DOHH2 (cell line): ENCODE data around the gene COBLL1.

ENCODE experiments used
- H3F3A ChIP-seq: fragments of 200-600 bp; sonication (generic), shearing (Covaris generic); 2 replicates; pipeline ENCODE4 v1.6.0; 2016; ENCODE audit warnings: antibody characterized with exemption, mild to moderate bottlenecking; ENCODE audit not compliant: control insufficient read depth, insufficient read depth
- H3K27ac ChIP-seq: fragments of 200-600 bp; sonication (generic); 2 replicates; pipeline ENCODE4 v1.5.1; 2014; ENCODE audit warnings: low read depth, mild to moderate bottlenecking, low read length, moderate library complexity
- H3K27me3 ChIP-seq: fragments of 200-600 bp; sonication (generic); 2 replicates; pipeline ENCODE4 v1.6.1; 2014; ENCODE audit warnings: mild to moderate bottlenecking, low read length, mixed read lengths; ENCODE audit not compliant: control insufficient read depth
- H3K36me3 ChIP-seq: fragments of 200-600 bp; sonication (generic); 2 replicates; pipeline ENCODE4 v1.6.1; 2014; ENCODE audit warnings: mild to moderate bottlenecking, low read length, moderate library complexity, mixed read lengths; ENCODE audit not compliant: control insufficient read depth
- H3K4me1 ChIP-seq: fragments of 200-600 bp; sonication (generic); 2 replicates; pipeline ENCODE4 v1.6.1; 2014; ENCODE audit warnings: mild to moderate bottlenecking, low read length, mixed read lengths; ENCODE audit not compliant: control insufficient read depth
- H3K4me2 ChIP-seq: fragments of 200-600 bp; sonication (generic); 2 replicates; pipeline ENCODE4 v1.6.0; 2014; ENCODE audit warnings: mild to moderate bottlenecking, low read length, moderate library complexity
- H3K4me3 ChIP-seq: fragments of 200-600 bp; sonication (generic); 2 replicates; pipeline ENCODE4 v1.5.1; 2014; ENCODE audit warnings: mild to moderate bottlenecking, low read length, mixed read lengths
- H3K79me2 ChIP-seq: fragments of 200-600 bp; sonication (generic); 2 replicates; pipeline ENCODE4 v1.6.1; 2014; ENCODE audit warnings: mild to moderate bottlenecking, low read length, mixed read lengths; ENCODE audit not compliant: control insufficient read depth
- H3K9me2 ChIP-seq: fragments of 200-600 bp; sonication (generic); replicated peaks from 2 replicates; pipeline ENCODE4 v1.6.1; 2014; ENCODE audit warnings: mild to moderate bottlenecking, low read length, mixed read lengths; ENCODE audit not compliant: control insufficient read depth
- H3K9me3 ChIP-seq: fragments of 200-600 bp; sonication (generic); 2 replicates; pipeline ENCODE4 v1.6.1; 2014; ENCODE audit warnings: antibody characterized with exemption, low read length, mixed read lengths; ENCODE audit not compliant: control insufficient read depth, insufficient read depth
- H4K20me1 ChIP-seq: fragments of 200-600 bp; sonication (generic); 2 replicates; pipeline ENCODE4 v1.6.0; 2014; ENCODE audit warnings: low read depth, mild to moderate bottlenecking, antibody characterized with exemption, low read length, moderate library complexity; ENCODE audit not compliant: control insufficient read depth, insufficient read depth
- CTCF ChIP-seq: fragments of 200-600 bp; sonication (generic); IDR thresholded peaks from one replicate; pipeline ENCODE4 v1.5.1; 2014; ENCODE audit warnings: antibody characterized with exemption, mild to moderate bottlenecking, low read depth, low read length; ENCODE audit not compliant: poor library complexity, severe bottlenecking
- EZH2phosphoT487 ChIP-seq: fragments of 200-600 bp; sonication (generic); IDR thresholded peaks from 2 replicates; pipeline ENCODE4 v1.6.1; 2017; ENCODE audit warnings: borderline replicate concordance, mild to moderate bottlenecking, antibody characterized with exemption, low read length, moderate library complexity, mixed read lengths

COBLL1 gene

GRCh38 chr2:164754157-164755093 is 87.2 kb downstream of the COBLL1 start:
- Histone ChIP-seq H3K4me2 (peak overlapping the region; percentile 49), H3K27ac (peak overlapping the region; percentile 6), H3K36me3 (no peaks in the 10 kb centered on the region), H3K9me3 (no peaks in the 10 kb centered on the region), H3F3A (no peaks in the 10 kb centered on the region), H3K27me3 (no peaks in the 10 kb centered on the region), H3K4me3 (peak overlapping the region; percentile 47), H4K20me1 (no peaks in the 10 kb centered on the region), H3K9me2 (no peaks in the 10 kb centered on the region), H3K4me1 (peaks cover 46% of the 10 kb centered on the region), H3K79me2 (peaks cover 44% of the 10 kb centered on the region)
- TF ChIP-seq CTCF (no peak), EZH2phosphoT487 (no peak)

- no peak overlapping the region for H3K4me3 ChIP-seq
- no peaks in the 10 kb centered on the region for H3K36me3 ChIP-seq
- H3K9me3 ChIP-seq: no peaks in the 10 kb centered on the region
- H4K20me1 ChIP-seq: no peaks in the 10 kb centered on the region
- TF ChIP-seq EZH2phosphoT487 (no peak), CTCF (no peak)
- no peaks in the 10 kb centered on the region for H3K27me3 ChIP-seq
- H3K27ac ChIP-seq: no peak overlapping the region
- no peaks in the 10 kb centered on the region for H3K9me2 ChIP-seq
- no peaks in the 10 kb centered on the region for H3F3A ChIP-seq
- H3K4me1 ChIP-seq: peaks cover 40% of the 10 kb centered on the region
- no peak overlapping the region for H3K4me2 ChIP-seq
- peaks cover 36% of the 10 kb centered on the region for H3K79me2 ChIP-seq
These were observed 88.7 kb downstream of the COBLL1 start for GRCh38 chr2:164752956-164753355.

- peaks cover 15% of the 10 kb centered on the region for H3K79me2 ChIP-seq
- H4K20me1 ChIP-seq: no peaks in the 10 kb centered on the region
- no peaks in the 10 kb centered on the region for H3F3A ChIP-seq
- no peak overlapping the region for H3K27ac ChIP-seq
- H3K9me2 ChIP-seq: no peaks in the 10 kb centered on the region
- H3K27me3 ChIP-seq: no peaks in the 10 kb centered on the region
- peaks cover 12% of the 10 kb centered on the region for H3K4me1 ChIP-seq
- no peaks in the 10 kb centered on the region for H3K36me3 ChIP-seq
- H3K9me3 ChIP-seq: no peaks in the 10 kb centered on the region
- no peak overlapping the region for H3K4me3 ChIP-seq
- TF ChIP-seq EZH2phosphoT487 (no peak), CTCF (no peak)
- H3K4me2 ChIP-seq: no peak overlapping the region
These were observed 93.7 kb downstream of the COBLL1 start for GRCh38 chr2:164747783-164748433.
